BE2C (cell line): ENCODE data around the gene SIT1.

Source experiments
- DNase-seq: peaks from one replicate; pipeline ENCODE4 v3.0.0-alpha.2; 2020
- H3K27me3 ChIP-seq: fragments of 250-450 bp; sonication (Bioruptor Pico); 2 replicates; pipeline ENCODE4 v1.5.1; 2020; ENCODE audit warnings: mild to moderate bottlenecking
- H3K36me3 ChIP-seq: fragments of 250-450 bp; sonication (Bioruptor Pico); 2 replicates; pipeline ENCODE4 v1.5.1; 2020; ENCODE audit warnings: mild to moderate bottlenecking
- H3K4me1 ChIP-seq: fragments of 250-450 bp; sonication (Bioruptor Pico); 2 replicates; pipeline ENCODE4 v1.5.1; 2020
- H3K4me3 ChIP-seq: 2 replicates; pipeline ENCODE4 v1.5.1; 2011; ENCODE audit warnings: low read depth, low read length
- H3K9me3 ChIP-seq: fragments of 250-450 bp; sonication (Bioruptor Pico); 2 replicates; pipeline ENCODE4 v1.5.1; 2020
- CTCF ChIP-seq: IDR thresholded peaks from 2 replicates; pipeline ENCODE4 v1.5.1; 2012; ENCODE audit warnings: mild to moderate bottlenecking, low read depth, low read length

SIT1 gene

GRCh38 chr9:35636135-35636876 is 14.4 kb downstream of the SIT1 start:
- Histone ChIP-seq H3K27me3 (no peaks in the 10 kb centered on the region; the same call in 1 of the 2 replicates), H3K4me1 (no peaks in the 10 kb centered on the region), H3K4me3 (no peak overlapping the region), H3K36me3 (no peaks in the 10 kb centered on the region), H3K9me3 (no peaks in the 10 kb centered on the region)
- no peak for DNase-seq
- no peak for TF ChIP-seq CTCF

DNA sequence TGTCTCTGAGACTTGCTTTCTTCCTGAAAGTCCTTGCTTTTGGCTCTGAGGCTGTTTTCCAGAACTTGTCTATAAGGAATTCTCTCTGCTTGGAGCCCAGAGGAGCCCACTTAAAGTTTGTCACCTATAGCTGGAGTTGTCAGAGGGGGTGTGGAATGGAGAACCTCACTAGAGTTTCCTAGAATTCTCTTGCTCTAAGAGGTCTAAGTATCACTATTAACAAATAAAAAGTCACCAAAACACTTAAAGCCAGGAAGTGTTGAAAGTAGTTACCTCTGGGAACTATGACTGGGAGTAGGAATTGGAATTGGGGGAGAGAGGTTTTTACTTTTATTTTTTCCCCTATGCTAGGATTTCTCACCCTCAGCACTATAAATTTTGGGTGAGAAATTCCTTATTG is 15.0 kb downstream of the SIT1 start:
- DNase-seq: no peak
- TF ChIP-seq CTCF: no peak
- Histone ChIP-seq H3K27me3 (no peaks in the 10 kb centered on the region; the same call in 1 of the 2 replicates), H3K4me3 (no peak overlapping the region), H3K4me1 (no peaks in the 10 kb centered on the region), H3K9me3 (no peaks in the 10 kb centered on the region), H3K36me3 (no peaks in the 10 kb centered on the region)

- no peaks in the 10 kb centered on the region for H3K36me3 ChIP-seq
- no peak for DNase-seq
- no peak overlapping the region for H3K4me3 ChIP-seq
- H3K4me1 ChIP-seq: no peaks in the 10 kb centered on the region
- no peak for TF ChIP-seq CTCF
- H3K9me3 ChIP-seq: no peaks in the 10 kb centered on the region
- H3K27me3 ChIP-seq: no peaks in the 10 kb centered on the region; the same call in 1 of the 2 replicates
Measured at GRCh38 chr9:35629597-35629996, 21.1 kb downstream of the SIT1 start.

DNA sequence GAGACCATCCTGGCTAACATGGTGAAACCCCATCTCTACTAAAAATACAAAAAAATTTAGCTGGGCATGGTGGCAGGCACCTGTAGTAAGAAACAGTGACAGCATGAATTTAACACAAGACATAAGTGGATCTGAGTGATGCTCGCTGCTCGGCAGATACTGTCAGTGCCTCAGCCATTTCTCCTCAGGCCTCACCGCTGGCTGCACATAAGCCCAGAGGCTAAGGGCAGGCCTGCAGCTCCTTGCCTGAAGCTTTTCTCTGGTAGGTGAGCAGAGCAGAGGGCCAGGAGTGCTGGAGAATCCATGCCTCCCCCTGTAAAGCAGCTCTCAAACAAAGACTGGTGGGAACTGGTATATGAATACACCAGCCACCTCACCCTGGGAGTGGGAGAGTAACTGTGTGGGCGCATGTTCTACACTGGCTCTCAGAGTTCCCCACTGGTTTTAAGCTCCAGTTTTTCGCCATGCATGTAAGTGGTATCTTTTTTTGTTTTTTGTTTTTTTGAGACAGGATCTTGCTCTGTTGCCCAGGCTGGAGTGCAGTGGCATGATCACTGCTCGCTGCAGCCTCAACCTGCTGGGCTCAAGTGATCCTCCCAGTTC is 22.2 kb downstream of the SIT1 start:
- no peak overlapping the region for H3K4me3 ChIP-seq
- no peaks in the 10 kb centered on the region for H3K4me1 ChIP-seq
- no peaks in the 10 kb centered on the region for H3K9me3 ChIP-seq
- no peak for DNase-seq
- TF ChIP-seq CTCF: no peak
- H3K27me3 ChIP-seq: no peaks in the 10 kb centered on the region
- H3K36me3 ChIP-seq: no peaks in the 10 kb centered on the region

- TF ChIP-seq CTCF: no peak
- Histone ChIP-seq H3K4me1 (no peaks in the 10 kb centered on the region), H3K27me3 (no peaks in the 10 kb centered on the region), H3K36me3 (no peaks in the 10 kb centered on the region), H3K4me3 (no peak overlapping the region), H3K9me3 (no peaks in the 10 kb centered on the region)
- no peak for DNase-seq
Measured at GRCh38 chr9:35627575-35627974, 23.2 kb downstream of the SIT1 start.

- H3K36me3 ChIP-seq: no peaks in the 10 kb centered on the region
- TF ChIP-seq CTCF: no peak
- no peak overlapping the region for H3K4me3 ChIP-seq
- H3K27me3 ChIP-seq: peaks cover 6% of the 10 kb centered on the region
- H3K4me1 ChIP-seq: no peaks in the 10 kb centered on the region
- no peaks in the 10 kb centered on the region for H3K9me3 ChIP-seq
- no peak for DNase-seq
Measured at GRCh38 chr9:35619800-35620158, 31.0 kb downstream of the SIT1 start.
